Measurements from ENCODE around the gene LPP. TPM values are rescaled to one million over a fixed set of nuclear protein-coding genes. Genes with fewer than 3 reads are reported as not detected.

Gene LPP
- total and polyA plus RNA-seq, 10 of the 15 experiments (the other 5 are each of a cell fraction or from before 2014, with no cell fraction given), result under 0.01 to 0.62 (median 0.03) TPM

- SMC1A ChIA-PET (ENCODE audit: uncharacterized antibody, unreplicated experiment), result interaction anchor here (0.6 kb wide), 1 partner anchor 552 kb away, joined by 3 read pairs; no protein-coding TSS in a partner anchor
- Histone ChIP-seq H3K79me2 (ENCODE audit: control insufficient read depth, insufficient read depth, low read length) (no peaks in the 10 kb centered on the region), H3K4me3 (no peak overlapping the region), H3K4me2 (ENCODE audit: control insufficient read depth, insufficient read depth) (no peak overlapping the region), H3K36me3 (ENCODE audit: control insufficient read depth in 2 of 2, insufficient read depth in 2 of 2, low read length in 1 of 2) (no peaks in the 10 kb centered on the region), H3K27ac (ENCODE audit: control insufficient read depth, insufficient read depth) (no peak overlapping the region), H3K9ac (ENCODE audit: control insufficient read depth, insufficient read depth, low read length) (no peak overlapping the region), H2AFZ (ENCODE audit: control insufficient read depth, low read depth, low read length) (no peak overlapping the region), H4K20me1 (ENCODE audit: control insufficient read depth, insufficient read depth) (no peaks in the 10 kb centered on the region), H3K27me3 (replicated peaks in 1 of 2; ENCODE audit: control insufficient read depth in 2 of 2, insufficient read depth in 2 of 2, low read length in 1 of 2) (peaks cover 0 to 3% of the 10 kb centered on the region in 2 experiments; a peak in 2 of 4 replicates), H3K4me1 (ENCODE audit: control insufficient read depth, insufficient read depth, low read length) (no peaks in the 10 kb centered on the region), H3K9me3 (replicated peaks; ENCODE audit: control insufficient read depth, insufficient read depth, low read length) (no peaks in the 10 kb centered on the region)
- CTCF ChIA-PET, result no interaction called here
- FAIRE-seq (no peak), ATAC-seq (no peak), DNase-seq (ENCODE audit: low read depth, low spot score) (no peak)
- intact Hi-C loops (cut with micrococcal nuclease; ENCODE audit: unreplicated experiment) (no loop called here), in situ Hi-C loops (cut with MboI) (no loop called here)
- no TSS peak for BruUV-seq (replicated peaks)
- TF ChIP-seq MEF2A (IDR thresholded peaks at IDR 0.05; ENCODE audit: insufficient read depth, low read depth, low read length) (no peak), ZBTB40 (IDR thresholded peaks at IDR 0.05; ENCODE audit: borderline replicate concordance) (no peak), IKZF2 (IDR thresholded peaks at IDR 0.05) (no peak), STAT3 (IDR thresholded peaks at IDR 0.05; ENCODE audit: low read depth, low read length) (no peak), ZNF207 (IDR thresholded peaks at IDR 0.05; ENCODE audit: borderline replicate concordance) (no peak), NRF1 (conservative IDR thresholded peaks at IDR 0.05; ENCODE audit: low read depth, low read length) (no peak), SUPT20H (IDR thresholded peaks at IDR 0.05; ENCODE audit: borderline replicate concordance, control insufficient read depth, low read depth, low read length) (no peak), HDGF (IDR thresholded peaks at IDR 0.05) (no peak), SP1 (IDR thresholded peaks at IDR 0.05; ENCODE audit: low read depth, low read length) (no peak), CREM (IDR thresholded peaks at IDR 0.05; ENCODE audit: low read depth) (no peak), HCFC1 (IDR thresholded peaks at IDR 0.05; ENCODE audit: low read length) (no peak), CBX3 (IDR thresholded peaks at IDR 0.05; ENCODE audit: borderline replicate concordance, low read depth) (no peak)
- RAD21 ChIA-PET (ENCODE audit: unreplicated experiment), result no interaction called here
- POLR2A ChIA-PET, result no interaction called here
- 25% methylated on average over 3 of the region's 3 CpGs for WGBS (ENCODE audit: insufficient coverage, insufficient replicate concordance, low lambda C conversion rate, missing lambda C conversion rate)
These were observed 87.9 kb downstream of the LPP start for GRCh38 chr3:188241883-188242282.

Measured in GM12878 (cell line).